Occipital lobe (tissue), 2 donors: ENCODE data around the gene DIP2A. TPM values are rescaled to one million over a fixed set of nuclear protein-coding genes. Genes with fewer than 3 reads are reported as not detected.

ENCODE experiments used
- small RNA-seq: library from RNA; depleted of rRNA; stranded (forward); fragments of <200 nt; gene quantifications from one replicate; pipeline ENCODE3, GENCODE V24; 2014
- total RNA-seq: library from RNA; depleted of rRNA; stranded (reverse); fragments of >200 nt; gene quantifications from one replicate; pipeline ENCODE4 v1.2.3, GENCODE V29; 2014

The DIP2A gene
- total RNA-seq, 1 donor from 2014 or later = 26.8 TPM

Small RNAs within 50 kb of the gene (small RNA-seq; reads per million reads assigned to genes)
- not detected for gene RNU6-396P

Other genes starting within 250 kb of the DIP2A start
- gene LSS, start 230.1 kb upstream of the DIP2A start, total RNA-seq = 52.7 TPM
- gene MCM3AP, start 173.3 kb upstream of the DIP2A start, total RNA-seq = 82.7 TPM
- gene YBEY, start 172.5 kb upstream of the DIP2A start, total RNA-seq = 11.7 TPM
- 3.0 TPM for gene C21orf58, start 135.0 kb upstream of the DIP2A start, total RNA-seq
- gene PCNT, start 134.7 kb upstream of the DIP2A start, total RNA-seq = 18.4 TPM
- 6.9 TPM for gene S100B, start 146.2 kb downstream of the DIP2A start, total RNA-seq
- 215 TPM for gene PRMT2, start 176.8 kb downstream of the DIP2A start, total RNA-seq